Measurements from ENCODE around the gene PRR19. TPM values are rescaled to one million over a fixed set of nuclear protein-coding genes. Genes with fewer than 3 reads are reported as not detected.

The PRR19 gene, protein sequence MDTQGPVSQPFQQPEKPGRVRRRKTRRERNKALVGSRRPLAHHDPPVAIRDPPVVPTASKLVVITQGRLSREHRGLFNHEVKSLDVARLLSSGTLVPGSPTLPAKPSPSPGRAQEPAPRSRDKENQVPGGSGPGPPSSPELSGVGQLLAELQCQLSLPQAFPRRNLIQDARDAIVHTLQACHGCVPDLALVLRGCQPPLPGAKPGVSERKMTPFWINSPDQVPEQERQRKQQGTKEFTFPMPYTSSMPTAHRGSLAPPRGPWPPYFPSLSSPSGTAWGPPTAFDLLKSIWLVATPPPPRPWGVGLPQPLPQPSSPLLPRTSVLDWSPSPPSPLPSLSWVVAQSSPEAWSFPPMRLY
- total RNA-seq = 0.19 and 0.28 TPM in 2 replicates

GRCh38 chr19:42301646-42302203, at the start of gene PRR19:
PRR19 (plus strand) TSS chr19:42302132; CDS start chr19:42309585, 7,453 bp downstream.

DNA sequence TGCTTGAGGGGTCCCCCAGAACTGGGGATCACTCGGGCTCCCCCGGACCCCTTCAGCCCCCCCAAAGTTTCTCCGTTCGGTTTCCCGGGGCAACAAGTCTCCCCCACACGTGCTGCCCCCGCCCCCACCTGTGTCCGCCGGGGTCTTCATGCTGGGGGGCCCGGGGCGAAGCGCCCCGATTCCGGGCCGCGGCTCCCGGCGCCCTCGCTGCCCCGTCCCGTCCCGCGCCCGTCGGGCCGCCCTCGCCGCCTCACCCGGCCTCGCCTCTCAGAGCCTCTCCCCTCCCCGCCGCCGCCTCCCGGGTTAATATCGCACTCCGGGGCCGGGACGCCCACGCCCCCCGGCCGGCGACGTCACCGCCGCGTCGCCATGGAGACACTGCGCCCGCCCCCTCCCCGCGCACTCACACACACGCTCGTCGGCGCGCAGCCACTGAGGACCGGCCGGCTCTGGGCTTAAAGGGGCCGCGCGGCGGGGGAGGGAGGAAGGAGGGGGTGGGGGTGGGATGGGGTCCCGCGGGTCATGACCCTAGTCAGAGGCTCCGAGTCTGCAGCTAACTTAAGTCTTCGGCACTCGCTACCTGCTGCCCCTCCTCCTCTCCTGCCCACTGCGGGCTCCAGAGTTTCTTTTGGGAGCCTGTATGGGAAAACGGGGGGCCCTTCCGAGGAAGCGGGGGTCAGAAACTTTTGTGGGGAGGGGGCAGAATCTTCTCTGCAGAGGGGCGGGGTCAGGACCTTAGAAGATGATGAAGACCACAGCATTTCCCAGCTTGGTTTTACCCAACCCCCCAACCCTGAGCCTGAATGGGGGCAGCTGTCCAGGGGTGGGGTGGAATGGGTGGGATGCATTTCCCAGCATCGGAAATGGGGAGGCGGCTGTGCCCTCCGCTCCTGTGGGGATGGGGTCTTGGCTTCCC, 46.8 kb upstream of the PRR19 start, which contains the start of gene ERF:
Gene ERF (minus strand): TSS at position 279 of the 916 bp plus-strand sequence. CDS start 129 bp downstream, at position 150.

DNA sequence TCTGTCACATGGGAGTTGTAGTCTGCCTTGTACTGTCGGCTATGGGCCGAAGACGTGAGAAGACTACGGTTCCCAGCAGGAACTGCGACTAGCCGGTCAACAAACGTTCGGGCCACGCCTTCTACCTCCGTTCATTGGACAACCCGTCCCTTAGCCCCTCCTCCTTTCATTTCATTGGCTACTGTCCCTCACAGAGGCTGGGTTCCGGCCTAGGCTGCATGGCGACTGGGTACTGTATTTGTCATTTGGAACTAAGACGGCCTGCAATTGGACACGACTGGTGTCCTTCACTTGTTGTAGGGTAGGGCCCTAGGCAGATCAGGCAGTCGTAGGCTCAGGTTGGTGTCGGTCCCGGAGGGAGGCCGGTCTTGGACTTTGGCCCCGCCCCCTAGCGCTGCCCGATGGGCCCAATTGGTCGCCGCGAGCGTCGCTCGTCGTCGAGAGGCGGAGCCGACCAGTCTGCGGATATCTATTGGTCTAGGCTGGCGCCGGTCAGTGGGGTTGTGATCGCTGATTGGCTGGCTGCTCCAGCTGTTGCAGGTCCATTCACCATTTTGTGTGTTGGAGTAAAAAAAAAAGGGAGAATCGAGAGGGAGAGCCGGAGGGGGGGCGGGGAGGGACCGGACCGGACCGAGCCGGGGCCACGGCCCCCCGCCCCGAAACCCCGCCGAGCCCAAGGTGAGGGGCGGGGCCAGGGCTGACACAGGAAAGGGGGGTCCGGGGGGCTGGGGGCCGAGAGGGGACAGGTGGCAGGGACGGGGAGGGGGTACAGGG, 33.0 kb upstream of the PRR19 start, which contains the start of gene CIC:
Gene CIC (plus strand): TSS at position 549 of the 774 bp plus-strand sequence. CDS start 2,532 bp downstream, outside the sequence.

GRCh38 chr19:42313096-42313839, 11.3 kb downstream of the PRR19 start, which contains the start of gene TMEM145:
TMEM145 (plus strand) TSS chr19:42313309; CDS start chr19:42313377, 68 bp downstream.

GRCh38 chr19:42325308-42325895, 23.5 kb downstream of the PRR19 start, which contains the start of gene MEGF8:
MEGF8 (plus strand) TSS chr19:42325635; CDS start chr19:42326244, 609 bp downstream.

Other genes starting within 250 kb of the PRR19 start
- gene GRIK5, start 231.9 kb upstream of the PRR19 start, total RNA-seq = 0.19 and 0.28 TPM in 2 replicates
- 7.6 and 12.7 TPM in 2 replicates for gene ZNF574, start 226.0 kb upstream of the PRR19 start, total RNA-seq
- gene POU2F2, start 169.7 kb upstream of the PRR19 start, total RNA-seq = 0.19 and 0.56 TPM in 2 replicates
- gene DEDD2, start 84.5 kb upstream of the PRR19 start, total RNA-seq = 18.2 and 26.5 TPM in 2 replicates
- 7.6 and 10.4 TPM in 2 replicates for gene ZNF526, start 81.8 kb upstream of the PRR19 start, total RNA-seq
- gene GSK3A, start 59.5 kb upstream of the PRR19 start, total RNA-seq = 9.9 and 15.1 TPM in 2 replicates
- 18.6 and 23.2 TPM in 2 replicates for gene ERF, start 47.0 kb upstream of the PRR19 start, total RNA-seq
- 14.2 and 17.2 TPM in 2 replicates for gene CIC, start 32.9 kb upstream of the PRR19 start, total RNA-seq
- gene PAFAH1B3, start 492 bp downstream of the PRR19 start, total RNA-seq = 6.2 and 26.1 TPM in 2 replicates
- gene TMEM145, start 11.2 kb downstream of the PRR19 start, total RNA-seq = under 0.01 TPM in 1 of 2 replicates, not detected in the other
- 15.7 and 24.2 TPM in 2 replicates for gene MEGF8, start 23.5 kb downstream of the PRR19 start, total RNA-seq
- gene CNFN, start 88.2 kb downstream of the PRR19 start, total RNA-seq = not detected in 2 replicates
- 1.4 and 4.2 TPM in 2 replicates for gene LIPE, start 125.3 kb downstream of the PRR19 start, total RNA-seq
- gene CXCL17, start 140.8 kb downstream of the PRR19 start, total RNA-seq = not detected in 2 replicates
- gene CEACAM1, start 226.3 kb downstream of the PRR19 start, total RNA-seq = not detected in 2 replicates

Data from regular cardiac myocyte (primary cell).